Esophagus squamous epithelium (tissue), 4 donors: Measurements from ENCODE around the gene ADAM19.

Experiments used
- POLR2A ChIP-seq, 4 donors: fragments of 450-650 bp; IDR thresholded peaks; one replicate each; pipeline ENCODE4 v1.6.1; 2017; ENCODE audit warnings: antibody characterized with exemption in 4 of 4, mild to moderate bottlenecking in 4 of 4, moderate library complexity in 3 of 4
- TF ChIP-seq, protein P1 (sequence below), 6 experiments: fragments of 450-650 bp in 4 of 6; fragments of 200-600 bp in 2 of 6; sonication (generic) in 2 of 6; IDR thresholded peaks; one replicate each; pipeline ENCODE4 v1.5.1; 2016 to 2019; ENCODE audit warnings: antibody characterized with exemption in 6 of 6, mild to moderate bottlenecking in 4 of 6, moderate library complexity in 4 of 6

DNA sequence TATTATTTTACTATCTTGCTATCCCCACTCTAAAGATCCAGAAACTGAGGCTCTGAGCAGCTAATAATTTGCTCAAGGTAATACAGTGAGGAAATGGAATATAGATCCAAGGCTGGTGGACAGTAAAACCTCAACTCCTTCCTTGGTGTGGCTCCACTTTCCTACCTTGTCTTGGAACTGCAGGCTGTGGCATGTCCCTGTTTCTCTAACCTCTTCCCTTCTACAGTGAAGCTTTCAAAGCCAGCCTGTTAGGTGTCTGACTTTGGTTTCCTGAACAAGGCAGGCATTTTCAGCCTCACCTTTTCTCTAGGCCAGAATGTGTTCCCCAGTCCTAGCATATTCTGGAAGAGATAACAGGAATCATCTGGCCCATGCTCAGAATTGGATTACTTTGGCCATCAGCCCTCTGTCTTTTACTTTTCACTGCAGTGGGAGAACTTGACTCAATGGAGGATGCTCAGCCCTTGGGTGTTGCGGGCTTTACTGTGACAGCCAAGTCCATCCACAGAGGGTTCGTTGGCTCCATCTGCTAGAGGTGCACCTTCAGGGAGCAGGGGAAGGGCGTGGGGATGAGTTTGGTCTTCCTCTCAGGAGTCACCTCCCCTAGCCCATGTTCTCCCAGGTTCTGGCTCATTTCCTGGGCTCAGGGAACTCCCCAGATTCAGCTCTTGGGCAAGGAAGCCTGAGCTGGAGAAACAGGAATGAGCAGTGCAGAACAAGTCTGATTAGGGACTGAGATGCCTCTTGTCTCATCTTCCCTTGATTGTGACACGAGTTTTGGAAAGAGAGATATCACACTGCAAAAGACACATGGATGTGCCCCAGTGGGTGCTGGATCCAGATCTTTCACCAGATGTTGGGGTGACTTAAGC lies 114.4 kb downstream of the ADAM19 start:
- TF ChIP-seq, protein P1, sequence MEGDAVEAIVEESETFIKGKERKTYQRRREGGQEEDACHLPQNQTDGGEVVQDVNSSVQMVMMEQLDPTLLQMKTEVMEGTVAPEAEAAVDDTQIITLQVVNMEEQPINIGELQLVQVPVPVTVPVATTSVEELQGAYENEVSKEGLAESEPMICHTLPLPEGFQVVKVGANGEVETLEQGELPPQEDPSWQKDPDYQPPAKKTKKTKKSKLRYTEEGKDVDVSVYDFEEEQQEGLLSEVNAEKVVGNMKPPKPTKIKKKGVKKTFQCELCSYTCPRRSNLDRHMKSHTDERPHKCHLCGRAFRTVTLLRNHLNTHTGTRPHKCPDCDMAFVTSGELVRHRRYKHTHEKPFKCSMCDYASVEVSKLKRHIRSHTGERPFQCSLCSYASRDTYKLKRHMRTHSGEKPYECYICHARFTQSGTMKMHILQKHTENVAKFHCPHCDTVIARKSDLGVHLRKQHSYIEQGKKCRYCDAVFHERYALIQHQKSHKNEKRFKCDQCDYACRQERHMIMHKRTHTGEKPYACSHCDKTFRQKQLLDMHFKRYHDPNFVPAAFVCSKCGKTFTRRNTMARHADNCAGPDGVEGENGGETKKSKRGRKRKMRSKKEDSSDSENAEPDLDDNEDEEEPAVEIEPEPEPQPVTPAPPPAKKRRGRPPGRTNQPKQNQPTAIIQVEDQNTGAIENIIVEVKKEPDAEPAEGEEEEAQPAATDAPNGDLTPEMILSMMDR (IDR thresholded peaks at IDR 0.05): no peak
- TF ChIP-seq POLR2A (IDR thresholded peaks at IDR 0.05): peak in 1 of 4 donors; percentile 15
